Stimulated activated CD8-positive, alpha-beta memory T cell treated with anti-CD3 and anti-CD28 coated beads, Interleukin-15, amount 100 ng/mL, for 48 hours (primary cell): ENCODE results near the gene USP24.
"Not testable (repeated sequence)": the region's sequence is repeated elsewhere in the genome, so short reads cannot be mapped to it uniquely, and the experiment has no call there.

Experiments used
- DNase-seq, 2 donors: peaks; one replicate each; pipeline ENCODE4 v3.0.0-alpha.2; 2020; ENCODE audit warnings: low read depth in 2 of 2

USP24 gene

DNA sequence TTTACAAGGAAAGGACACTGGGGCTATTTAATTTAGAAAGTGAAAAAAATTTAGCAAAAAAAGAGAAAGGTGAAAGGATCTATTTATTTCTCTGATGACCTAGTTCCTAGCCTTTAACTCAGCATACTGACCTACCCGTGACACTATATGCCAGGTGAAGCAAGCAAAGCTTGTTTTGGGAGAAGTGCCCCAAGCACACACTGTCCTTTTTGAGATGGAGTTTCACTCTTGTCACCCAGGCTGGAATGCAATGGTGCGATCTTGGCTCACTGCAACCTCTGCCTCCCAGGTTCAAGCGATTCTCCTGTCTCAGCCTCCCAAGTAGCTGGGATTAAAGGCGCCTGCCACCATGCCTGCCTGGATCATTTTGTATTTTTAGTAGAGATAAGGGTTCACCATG lies 14.6 kb upstream of the USP24 start:
- DNase-seq, result not testable (repeated sequence)

DNA sequence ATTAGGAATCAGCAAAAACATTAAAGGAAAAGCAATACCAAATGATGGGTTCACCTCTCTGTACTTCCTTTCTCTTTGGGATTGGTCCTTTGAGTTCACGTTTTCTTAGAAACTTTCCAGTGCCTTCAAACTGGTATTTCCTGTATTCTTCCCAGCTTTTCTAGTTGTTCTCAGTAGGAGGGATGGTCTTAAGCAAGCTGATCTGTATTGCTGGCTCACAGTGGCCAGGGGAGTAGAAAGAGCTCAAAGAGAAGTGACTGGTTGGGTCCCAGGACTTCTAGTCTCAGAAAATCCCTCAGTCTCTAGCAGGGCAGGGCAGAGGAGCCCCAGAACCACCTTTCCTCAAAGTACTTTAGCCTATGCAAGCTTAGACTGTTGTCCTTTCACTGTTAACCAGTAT lies 10.1 kb upstream of the USP24 start:
- DNase-seq, result no peak

DNA sequence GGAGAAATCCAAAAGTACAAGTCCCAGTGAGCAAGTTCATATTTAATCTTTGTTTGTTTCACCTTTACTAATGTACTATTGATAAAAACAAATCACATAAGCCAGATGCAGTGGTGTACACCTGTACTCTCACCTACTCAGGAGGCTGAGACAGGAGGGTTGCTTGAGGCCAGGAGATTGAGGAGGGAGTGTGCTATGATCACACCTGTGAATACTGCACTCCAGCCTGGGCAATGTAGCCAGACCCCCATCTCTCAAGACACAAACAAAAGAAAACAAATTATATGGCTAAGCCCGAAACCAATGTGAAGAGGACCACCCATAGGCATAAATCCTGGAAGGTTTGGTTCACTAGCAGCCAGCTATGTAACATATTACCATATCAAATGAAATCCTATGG lies 9.6 kb upstream of the USP24 start:
- no peak for DNase-seq

DNA sequence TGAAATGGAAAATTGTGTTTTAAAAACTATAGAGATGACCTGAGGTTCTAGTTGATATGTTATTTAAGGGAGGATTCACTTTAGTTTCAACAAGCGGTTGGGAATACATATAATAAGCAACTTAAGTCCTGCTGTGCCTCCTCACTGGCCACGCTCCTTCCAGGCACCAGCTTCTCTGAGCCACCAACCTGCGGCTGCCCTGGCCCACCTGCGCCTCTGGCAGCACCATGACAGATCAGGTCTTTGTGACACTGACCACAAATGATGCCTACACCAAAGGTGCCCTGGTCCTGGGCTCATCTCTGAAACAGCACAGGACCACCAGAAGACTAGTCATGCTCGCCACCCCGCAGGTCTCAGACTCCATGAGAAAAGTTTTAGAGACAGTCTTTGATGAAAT lies 7.0 kb upstream of the USP24 start:
- no peak for DNase-seq

DNA sequence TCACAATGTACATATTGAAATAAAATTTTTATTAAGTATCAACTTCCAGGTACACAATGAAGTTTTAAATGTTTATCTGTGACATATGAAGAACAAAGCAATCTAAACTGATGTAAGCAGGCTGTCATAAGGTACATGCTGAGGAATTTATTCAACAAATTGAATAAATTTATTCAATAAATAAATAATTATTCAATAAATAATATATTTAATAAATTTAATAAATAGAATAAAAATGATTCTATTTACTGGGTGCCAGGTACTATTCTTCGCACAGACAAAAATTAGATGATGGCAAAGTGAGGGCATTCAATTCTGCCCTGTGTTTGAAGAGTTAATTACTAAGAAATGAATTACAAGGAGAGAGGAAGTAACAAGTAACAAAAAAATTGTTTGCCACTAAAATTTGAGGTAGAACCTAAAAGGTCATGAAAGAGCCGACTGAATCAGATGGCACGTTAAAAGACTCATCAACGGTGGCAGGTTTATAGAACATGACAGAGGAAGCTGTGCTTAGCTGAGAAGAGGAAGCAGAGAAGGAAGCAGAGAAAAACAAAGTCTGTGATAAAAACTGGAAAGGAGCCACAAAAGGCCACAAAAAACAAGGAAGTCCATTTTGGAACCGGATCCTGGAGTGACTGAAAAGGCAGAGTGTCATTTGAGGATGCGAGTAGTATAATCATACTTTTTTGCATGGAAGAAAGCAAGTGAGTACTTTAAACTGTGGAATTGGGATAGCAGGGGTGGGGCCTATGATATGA lies 2.2 kb upstream of the USP24 start:
- no peak for DNase-seq

DNA sequence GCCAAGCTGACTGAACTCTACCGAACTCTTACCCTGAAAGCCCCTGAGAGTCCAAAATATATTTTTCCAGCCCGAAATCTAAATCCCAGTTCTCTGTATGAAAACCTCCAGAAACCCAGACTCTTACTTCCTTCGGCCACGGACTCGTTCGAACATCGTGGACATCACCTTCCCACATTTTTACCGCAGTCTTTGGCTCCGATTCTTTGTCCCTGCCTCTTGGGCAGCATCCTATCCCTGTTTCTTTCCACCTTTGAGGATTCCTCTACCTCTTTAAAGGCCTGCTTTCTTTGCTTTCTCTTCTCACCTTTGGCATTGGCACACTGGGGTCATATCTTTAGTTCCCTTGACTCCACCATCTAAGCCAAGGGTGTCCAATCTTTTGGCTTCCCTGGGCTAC lies 932 bp upstream of the USP24 start:
- DNase-seq, result no peak

DNA sequence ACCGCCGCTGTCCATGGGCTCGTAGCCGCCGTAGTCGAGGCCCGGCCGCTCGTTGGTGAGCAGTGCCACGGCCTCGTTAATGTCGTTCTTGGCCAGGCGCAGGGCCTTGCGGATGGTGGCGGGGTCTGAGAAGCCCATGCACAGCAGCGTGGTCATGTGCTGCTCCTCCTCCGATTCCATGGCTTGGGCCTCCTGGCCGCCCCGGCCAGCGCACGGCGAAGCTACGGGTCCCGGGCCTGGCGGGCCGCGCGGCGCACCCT lies 300 bp downstream of the USP24 start:
- no peak for DNase-seq

DNA sequence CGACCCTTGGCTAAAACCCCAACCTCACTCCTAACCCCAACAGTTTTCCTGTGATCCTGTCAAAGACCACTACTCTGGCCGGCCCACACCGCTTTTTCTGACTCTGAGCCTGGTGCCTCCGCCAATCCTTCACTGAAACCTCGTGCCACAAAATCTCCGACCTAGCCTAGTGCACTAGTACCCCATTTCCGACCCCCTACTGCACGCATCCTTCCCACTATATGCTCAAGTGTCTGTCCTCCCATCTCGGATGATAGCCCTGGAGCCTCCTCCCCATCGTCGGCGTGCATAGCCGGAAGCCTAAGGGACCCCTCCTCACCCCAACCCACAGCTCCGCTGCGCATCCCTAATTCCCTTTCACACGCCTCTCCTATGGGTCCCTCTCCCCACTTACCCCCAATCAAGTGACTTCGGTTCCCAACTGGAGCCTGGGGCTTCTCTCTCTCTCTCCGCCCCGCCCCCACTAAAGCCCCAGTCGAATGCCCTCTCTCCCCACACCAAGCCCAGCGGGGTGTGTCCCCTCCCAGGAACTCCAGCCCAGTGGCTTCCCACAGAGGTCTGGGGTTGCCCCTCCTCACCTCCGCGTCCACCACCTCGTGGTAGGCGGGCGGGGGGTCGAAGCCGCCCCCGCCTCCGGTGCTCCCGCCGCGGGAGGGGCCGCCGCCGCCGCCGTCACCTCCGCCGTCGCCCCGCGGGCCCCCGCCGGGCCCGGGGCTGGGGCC lies 791 bp downstream of the USP24 start:
- no peak for DNase-seq

DNA sequence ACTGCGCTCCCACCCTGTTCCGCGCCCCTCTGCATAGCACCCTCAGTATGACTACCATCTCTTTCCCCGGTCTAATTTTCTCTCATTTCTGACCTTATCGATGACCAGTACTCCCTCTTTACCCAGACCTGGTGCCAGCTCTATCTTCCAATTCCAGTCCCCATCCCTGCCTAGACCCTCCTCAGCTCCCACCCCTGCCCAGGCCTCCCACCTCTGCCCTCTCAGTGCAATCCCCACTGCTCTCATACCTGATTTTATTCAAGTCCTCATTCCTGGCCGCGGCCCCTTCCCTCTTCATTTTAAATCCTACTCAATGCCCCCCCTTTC lies 1.3 kb downstream of the USP24 start:
- no peak for DNase-seq

DNA sequence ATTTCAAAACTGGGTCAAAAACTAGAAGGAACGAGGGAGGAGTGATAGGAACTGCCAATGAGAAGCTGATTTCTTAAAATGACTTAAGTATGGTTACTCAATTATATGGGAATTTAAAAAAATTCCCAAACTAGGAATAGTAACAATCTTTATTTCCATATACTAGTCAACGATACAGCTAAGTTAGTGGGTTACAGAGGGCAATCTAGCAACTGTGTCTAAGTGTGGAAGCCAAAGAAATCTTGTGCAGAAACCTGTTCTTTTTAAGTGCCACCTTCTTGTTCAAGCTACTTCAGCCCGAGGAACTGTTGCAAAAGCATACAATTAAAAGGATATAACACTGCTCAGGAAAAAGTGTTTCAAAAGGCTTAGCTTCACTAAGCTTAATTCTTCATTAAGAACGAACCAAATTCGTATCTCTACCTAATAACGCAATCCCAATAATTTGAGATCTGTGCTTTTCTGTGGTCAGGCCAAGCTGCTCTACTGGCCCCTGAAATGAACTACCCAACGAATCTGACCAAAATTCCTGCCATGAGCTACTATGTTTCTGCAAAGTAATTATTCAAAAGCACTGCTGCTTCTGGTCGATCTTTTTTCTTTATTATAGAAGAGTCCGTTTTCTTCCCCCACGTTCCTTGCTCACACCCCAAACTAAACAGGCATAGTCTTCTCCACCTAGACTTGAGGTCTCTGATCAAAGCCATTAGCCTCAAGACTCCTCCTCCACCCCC lies 1.8 kb downstream of the USP24 start:
- no peak for DNase-seq

DNA sequence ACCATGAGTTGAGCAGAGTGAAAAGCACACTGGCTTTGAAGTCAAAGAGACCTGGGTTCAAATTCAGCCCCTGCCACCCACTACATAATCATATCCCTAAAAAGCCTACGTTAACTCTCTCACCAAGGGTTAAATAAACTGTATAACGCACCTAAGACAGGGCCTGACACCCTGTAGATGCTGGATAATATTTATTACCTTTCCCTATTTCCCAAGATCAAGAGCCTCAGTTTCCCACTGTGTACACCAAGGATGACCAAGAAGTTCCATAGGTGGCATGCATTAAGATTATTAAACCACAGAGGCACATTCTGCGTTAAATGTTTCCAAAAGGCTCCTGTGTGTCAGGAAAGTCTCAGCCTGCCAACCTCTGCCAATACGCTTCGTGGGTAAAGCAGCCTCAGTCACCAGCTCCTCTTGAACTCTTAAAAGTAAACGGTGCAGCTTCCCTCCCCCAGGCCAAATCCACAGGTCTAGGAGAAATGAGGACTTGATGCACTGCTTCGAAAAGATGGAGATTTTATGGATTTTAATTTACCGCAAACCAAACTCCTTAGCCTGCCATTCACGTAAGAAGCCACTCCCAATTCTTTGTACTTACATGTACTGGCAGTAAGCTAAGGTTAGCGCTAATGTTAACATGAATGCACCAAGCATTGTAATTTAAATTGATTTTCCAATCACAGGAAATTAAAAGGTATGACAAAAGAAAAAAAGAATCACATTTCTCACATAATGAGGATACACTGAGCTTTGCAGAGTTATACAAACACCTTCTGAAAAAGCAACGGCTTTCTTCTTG lies 2.6 kb downstream of the USP24 start:
- no peak for DNase-seq

DNA sequence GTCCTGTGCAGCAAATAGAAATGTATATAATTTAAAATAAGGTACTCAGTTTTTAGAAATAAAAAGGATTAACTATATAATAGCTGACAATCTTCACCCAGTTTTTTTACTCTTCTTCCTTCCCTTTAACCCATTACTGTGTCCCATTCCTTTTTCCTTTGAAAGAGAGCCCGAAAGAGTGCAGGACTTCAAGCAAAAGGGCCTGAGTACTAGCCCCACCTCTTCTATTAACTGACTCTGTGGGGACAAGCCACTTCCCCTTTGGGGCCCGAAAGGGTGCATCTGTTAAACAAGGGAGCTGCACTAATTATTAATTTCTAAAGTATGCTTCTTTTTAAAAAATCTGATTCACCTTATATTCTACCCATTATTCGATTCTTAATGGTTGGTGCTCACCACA lies 3.3 kb downstream of the USP24 start:
- no peak for DNase-seq

DNA sequence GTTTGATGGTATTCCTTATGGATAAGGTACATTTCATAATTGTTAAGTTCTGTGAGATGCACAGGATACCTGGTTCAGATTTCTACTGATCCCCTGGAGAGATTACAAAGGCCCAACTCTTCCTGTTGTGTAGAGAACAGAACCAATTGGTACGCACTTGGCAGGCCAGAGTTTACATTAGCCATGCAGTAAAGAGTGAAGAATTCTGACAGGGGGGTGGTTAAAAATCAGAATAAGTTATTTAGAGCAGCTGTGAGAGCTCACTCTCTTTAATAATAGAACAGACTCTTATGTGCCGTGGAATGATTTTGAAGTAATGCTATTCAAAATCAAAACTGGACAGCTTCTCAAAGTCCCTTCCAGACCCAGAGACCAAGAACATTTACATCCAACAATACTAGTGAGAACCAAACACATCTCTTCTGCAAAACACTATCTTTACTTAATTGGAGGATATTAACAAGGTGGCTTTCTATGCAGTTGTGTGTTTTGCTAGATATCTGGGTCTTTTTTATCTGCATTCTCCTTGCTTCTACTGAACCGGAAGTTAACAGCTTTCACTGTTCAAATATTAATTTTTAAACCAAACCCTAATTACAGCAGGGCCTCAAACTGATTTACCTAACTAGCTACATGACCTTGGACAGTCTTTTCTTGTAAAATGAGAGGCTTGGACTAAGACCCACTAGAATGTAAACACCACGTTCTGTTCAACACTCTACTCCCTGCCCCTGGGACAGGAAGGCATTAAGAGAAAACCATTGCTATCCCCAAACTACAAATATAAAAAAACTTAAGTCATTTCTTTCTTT lies 4.0 kb downstream of the USP24 start:
- DNase-seq, result no peak

DNA sequence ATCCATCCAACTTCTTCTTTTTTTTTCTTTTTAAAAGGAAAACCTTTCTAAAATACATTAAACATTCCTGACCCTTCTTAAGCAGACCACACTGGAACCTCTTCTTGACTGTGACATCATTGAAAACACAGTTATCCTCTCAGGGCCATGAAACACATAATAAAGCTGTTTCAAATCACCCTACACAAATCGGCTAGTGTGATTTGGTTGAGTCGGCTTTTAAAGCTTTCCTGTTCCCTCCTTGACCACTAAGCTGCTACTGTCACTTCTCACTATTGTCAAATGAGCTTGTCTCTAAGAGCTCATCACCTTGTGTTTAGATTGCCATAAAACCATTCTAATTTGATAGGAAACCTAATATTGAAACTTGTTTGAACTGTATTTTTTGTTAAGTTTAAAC lies 5.9 kb downstream of the USP24 start:
- DNase-seq, result no peak

DNA sequence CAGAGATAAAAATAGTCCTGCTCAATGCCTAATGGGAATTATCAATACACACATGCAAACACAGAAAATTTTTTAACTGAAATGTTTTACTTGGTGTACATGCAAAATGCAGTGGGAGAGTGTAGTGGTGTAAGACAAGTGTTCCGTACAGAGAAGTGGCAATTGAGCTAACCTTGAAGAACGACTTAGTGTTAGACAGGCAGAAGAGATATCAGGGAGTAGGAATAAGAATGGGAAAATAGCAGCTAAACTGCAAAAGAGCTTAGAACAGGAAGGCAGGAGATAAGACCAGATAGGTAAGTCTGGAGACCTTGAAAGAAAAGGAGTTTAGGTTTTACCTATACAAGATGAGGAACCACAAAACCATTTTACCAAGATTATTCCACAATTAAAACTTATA lies 9.0 kb downstream of the USP24 start:
- no peak for DNase-seq

DNA sequence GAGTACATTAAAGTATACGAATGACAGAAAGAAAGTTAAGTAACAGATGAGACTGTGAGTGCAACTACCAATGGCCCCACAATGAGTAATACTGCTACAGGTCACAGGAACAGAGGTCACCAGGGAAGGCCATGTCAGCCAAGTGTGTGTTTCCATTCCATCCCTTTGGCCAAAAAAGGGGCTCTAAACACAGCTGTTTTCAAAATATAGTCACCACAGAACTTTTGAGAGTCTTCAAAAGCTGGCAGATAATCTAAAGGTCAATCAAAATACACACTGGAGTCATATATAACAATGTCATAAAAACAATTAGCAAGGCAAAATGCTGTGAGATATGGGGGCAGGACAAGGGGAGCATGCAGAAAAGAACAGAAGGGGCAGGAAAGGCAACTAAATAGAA lies 10.2 kb downstream of the USP24 start:
- no peak for DNase-seq

DNA sequence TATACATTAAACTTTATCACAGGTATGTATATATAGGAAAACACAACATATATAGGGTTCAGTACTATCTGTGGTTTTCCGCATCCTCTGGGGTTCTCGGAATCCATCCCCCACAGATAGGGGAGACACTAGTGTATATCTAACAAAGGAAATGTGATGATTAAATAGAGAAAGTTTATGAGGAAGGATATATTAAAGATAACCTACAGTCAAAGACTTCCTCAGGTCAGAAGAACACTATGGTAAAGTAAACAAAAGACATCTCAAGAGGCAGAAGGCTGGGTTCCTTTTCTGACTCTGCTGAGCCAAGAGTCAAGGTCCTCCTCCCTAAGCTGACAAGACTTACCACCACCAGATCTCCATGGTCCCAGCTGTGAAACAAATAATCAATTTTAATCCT lies 12.1 kb downstream of the USP24 start:
- DNase-seq, result no peak

DNA sequence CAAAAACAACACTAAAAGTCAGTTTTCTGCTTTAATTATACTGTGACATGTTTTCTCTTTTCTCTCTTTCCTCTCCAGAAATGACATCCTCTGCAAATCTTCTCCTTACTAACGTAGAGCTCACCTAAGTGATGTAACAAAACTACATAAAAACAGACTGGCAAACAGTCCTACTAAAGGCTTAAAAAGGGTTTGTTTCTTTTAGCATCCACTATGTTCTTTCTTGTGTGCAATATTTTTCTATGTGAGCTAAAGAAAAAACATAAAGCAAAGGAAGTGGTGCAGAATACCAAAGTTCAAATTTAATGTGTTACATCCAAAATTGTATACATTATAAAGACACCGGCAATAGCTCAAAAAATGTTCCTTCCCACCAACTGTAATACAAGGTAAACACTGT lies 14.5 kb downstream of the USP24 start:
- no peak for DNase-seq

DNA sequence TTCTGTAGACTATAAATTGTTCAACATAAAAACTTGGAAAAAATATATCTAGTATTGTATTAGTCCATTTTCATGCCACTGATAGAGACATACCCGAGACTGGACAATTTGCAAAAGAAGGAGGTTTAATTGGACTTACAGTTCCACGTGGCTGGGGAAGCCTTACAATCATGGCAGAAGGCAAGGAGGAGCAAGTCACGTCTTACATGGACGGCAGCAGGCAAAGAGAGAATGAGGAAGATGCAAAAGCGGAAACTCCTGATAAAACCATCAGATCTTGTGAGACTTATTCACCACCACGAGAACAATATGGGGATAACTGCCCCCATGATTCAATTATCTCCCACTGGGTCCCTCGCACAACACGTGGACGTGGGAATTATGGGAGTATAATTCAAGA lies 15.4 kb downstream of the USP24 start:
- DNase-seq, result not testable (repeated sequence)

DNA sequence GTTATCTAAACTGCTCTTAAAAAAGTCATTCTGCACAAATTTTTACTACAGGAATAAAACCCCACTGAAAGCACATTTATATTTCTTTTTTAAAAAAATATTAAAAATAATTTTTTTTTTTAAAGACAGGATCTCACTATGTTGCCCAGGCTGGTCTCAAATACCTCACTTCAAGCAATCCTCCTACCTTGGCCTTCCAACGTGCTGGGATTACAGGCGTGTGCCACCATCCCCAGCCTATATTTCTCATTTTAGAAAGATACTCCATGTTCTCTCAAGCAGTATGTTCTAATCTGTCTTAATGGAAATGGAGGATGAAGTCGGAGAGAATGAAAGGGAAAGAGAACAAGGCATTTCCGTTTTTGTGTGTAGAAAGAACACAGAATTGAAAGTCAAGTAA lies 17.1 kb downstream of the USP24 start:
- DNase-seq, result no peak

DNA sequence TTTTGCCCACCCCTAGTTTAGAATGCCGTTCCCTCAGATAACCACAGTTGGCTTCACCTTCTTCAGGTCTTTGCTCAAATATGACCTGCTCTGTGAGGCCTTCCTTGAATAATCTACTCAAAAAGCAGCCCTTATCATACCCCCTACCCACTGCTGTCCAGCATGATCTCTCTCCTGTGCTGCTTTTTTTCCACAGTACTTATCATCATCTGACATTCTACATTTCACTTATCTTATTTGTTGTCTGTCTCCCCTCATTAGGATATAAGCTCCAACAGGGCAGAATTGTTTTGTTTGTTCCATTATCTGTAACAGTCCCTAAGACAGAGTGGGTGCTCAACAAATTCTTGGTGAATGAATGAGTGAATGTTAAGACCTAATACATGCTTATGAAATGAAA lies 18.1 kb downstream of the USP24 start:
- DNase-seq, result no peak
